Measurements from ENCODE around the gene TRIM14.
"Not testable (repeated sequence)": the region's sequence is repeated elsewhere in the genome, so short reads cannot be mapped to it uniquely, and the experiment has no call there.

The TRIM14 gene

GRCh38 chr9:98047002-98047401 is 72.0 kb downstream of the TRIM14 start:
- no peak for DNase-seq (ENCODE audit: low spot score)

GRCh38 chr9:98046180-98046543 is 72.9 kb downstream of the TRIM14 start:
- no peak for DNase-seq (ENCODE audit: low spot score)

- peak; percentile 67 for DNase-seq (ENCODE audit: low spot score)
These were observed 73.5 kb downstream of the TRIM14 start for GRCh38 chr9:98045234-98046179.

GRCh38 chr9:98043915-98044314 is 75.1 kb downstream of the TRIM14 start:
- no peak for DNase-seq (ENCODE audit: low spot score)

- no peak for DNase-seq (ENCODE audit: low spot score)
These were observed 78.8 kb downstream of the TRIM14 start for GRCh38 chr9:98040212-98040611.

- no peak for DNase-seq (ENCODE audit: low spot score)
These were observed 79.4 kb downstream of the TRIM14 start for GRCh38 chr9:98039607-98040017.

GRCh38 chr9:98038958-98039357 is 80.1 kb downstream of the TRIM14 start:
- DNase-seq (ENCODE audit: low spot score): no peak

GRCh38 chr9:98037357-98037756 is 81.7 kb downstream of the TRIM14 start:
- no peak for DNase-seq (ENCODE audit: low spot score)

GRCh38 chr9:98034593-98035546 is 84.2 kb downstream of the TRIM14 start:
- peak; percentile 91 for DNase-seq (ENCODE audit: low spot score)

- DNase-seq (ENCODE audit: low spot score): no peak
These were observed 87.1 kb downstream of the TRIM14 start for GRCh38 chr9:98031935-98032334.

- DNase-seq (ENCODE audit: low spot score): no peak
These were observed 87.9 kb downstream of the TRIM14 start for GRCh38 chr9:98031169-98031568.

- DNase-seq (ENCODE audit: low spot score): no peak
These were observed 94.3 kb downstream of the TRIM14 start for GRCh38 chr9:98024702-98025101.

GRCh38 chr9:98022447-98022846 is 96.6 kb downstream of the TRIM14 start:
- DNase-seq (ENCODE audit: low spot score): no peak

GRCh38 chr9:98021306-98022040 is 97.5 kb downstream of the TRIM14 start:
- DNase-seq (ENCODE audit: low spot score): no peak

- DNase-seq (ENCODE audit: low spot score): no peak
These were observed 98.4 kb downstream of the TRIM14 start for GRCh38 chr9:98020476-98021145.

GRCh38 chr9:98019869-98020268 is 99.2 kb downstream of the TRIM14 start:
- DNase-seq (ENCODE audit: low spot score): not testable (repeated sequence)
